ENCODE measurements around the gene USP33. TPM values are rescaled to one million over a fixed set of nuclear protein-coding genes. Genes with fewer than 3 reads are reported as not detected.
A peak's percentile ranks its signal among the peaks of the same experiment; 100 is the strongest.

The USP33 gene
- total and polyA plus RNA-seq, 2 of the 13 experiments (the other 11 are each of a cell fraction or from before 2014, with no cell fraction given) = 32.0 to 49.1 TPM

DNA sequence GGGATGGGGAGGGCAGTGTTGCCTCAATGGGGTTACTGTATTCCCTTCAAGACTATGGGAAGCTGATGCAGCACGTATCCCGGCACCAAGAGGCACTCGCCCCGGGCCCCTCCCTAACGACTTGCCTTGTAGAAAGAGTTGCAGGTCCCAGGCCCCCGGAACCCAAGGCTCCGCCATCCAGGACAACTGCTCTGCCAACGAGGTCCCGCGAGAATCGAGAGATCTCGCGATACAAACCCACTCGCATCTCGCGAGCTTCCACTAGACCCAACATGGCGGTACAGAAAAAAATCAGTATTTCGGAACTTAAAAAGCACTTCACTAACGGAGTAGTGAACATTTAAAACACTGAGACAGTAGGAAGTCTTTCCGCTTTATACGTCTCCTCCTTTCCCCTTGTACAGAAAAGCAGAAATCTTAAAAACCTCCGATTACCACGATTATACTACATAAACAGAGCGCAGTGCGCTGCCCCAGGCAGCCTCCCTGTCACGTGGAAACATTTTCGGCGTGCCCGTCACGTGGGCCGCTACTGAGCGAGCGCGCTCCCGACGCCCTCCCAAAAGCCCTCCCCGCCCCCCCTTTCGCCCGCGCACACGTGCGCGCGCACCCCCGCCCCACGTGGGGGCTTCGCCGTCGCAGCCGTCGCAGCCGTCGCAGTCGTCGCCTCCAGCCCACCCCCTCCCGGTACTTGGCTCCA, 77.0 kb downstream of the USP33 start, which contains the start of gene ZZZ3 (continued):
- 0 out of 2 replicates have a peak, but pooled peaks have one; percentile 47 for TF ChIP-seq ESRRA (CRISPR knock-in tag; IDR thresholded peaks at IDR 0.05; ENCODE audit: low read depth)
- TF ChIP-seq, protein P1, sequence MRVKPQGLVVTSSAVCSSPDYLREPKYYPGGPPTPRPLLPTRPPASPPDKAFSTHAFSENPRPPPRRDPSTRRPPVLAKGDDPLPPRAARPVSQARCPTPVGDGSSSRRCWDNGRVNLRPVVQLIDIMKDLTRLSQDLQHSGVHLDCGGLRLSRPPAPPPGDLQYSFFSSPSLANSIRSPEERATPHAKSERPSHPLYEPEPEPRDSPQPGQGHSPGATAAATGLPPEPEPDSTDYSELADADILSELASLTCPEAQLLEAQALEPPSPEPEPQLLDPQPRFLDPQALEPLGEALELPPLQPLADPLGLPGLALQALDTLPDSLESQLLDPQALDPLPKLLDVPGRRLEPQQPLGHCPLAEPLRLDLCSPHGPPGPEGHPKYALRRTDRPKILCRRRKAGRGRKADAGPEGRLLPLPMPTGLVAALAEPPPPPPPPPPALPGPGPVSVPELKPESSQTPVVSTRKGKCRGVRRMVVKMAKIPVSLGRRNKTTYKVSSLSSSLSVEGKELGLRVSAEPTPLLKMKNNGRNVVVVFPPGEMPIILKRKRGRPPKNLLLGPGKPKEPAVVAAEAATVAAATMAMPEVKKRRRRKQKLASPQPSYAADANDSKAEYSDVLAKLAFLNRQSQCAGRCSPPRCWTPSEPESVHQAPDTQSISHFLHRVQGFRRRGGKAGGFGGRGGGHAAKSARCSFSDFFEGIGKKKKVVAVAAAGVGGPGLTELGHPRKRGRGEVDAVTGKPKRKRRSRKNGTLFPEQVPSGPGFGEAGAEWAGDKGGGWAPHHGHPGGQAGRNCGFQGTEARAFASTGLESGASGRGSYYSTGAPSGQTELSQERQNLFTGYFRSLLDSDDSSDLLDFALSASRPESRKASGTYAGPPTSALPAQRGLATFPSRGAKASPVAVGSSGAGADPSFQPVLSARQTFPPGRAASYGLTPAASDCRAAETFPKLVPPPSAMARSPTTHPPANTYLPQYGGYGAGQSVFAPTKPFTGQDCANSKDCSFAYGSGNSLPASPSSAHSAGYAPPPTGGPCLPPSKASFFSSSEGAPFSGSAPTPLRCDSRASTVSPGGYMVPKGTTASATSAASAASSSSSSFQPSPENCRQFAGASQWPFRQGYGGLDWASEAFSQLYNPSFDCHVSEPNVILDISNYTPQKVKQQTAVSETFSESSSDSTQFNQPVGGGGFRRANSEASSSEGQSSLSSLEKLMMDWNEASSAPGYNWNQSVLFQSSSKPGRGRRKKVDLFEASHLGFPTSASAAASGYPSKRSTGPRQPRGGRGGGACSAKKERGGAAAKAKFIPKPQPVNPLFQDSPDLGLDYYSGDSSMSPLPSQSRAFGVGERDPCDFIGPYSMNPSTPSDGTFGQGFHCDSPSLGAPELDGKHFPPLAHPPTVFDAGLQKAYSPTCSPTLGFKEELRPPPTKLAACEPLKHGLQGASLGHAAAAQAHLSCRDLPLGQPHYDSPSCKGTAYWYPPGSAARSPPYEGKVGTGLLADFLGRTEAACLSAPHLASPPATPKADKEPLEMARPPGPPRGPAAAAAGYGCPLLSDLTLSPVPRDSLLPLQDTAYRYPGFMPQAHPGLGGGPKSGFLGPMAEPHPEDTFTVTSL (CRISPR knock-in tag; IDR thresholded peaks at IDR 0.05; ENCODE audit: borderline replicate concordance) = 0 out of 2 replicates have a peak, but pooled peaks have one; percentile 36
- no peak for TF ChIP-seq ZNF282 (IDR thresholded peaks at IDR 0.05; ENCODE audit: partially characterized antibody)
- no peak for TF ChIP-seq HNRNPLL (IDR thresholded peaks at IDR 0.05; ENCODE audit: low read depth, low read length, poor library complexity, severe bottlenecking)
- no peak for TF ChIP-seq CBX1 (IDR thresholded peaks at IDR 0.05; ENCODE audit: low read depth)
- no peak for TF ChIP-seq NCOA1 (CRISPR knock-in tag; IDR thresholded peaks at IDR 0.05)
- TF ChIP-seq, protein P2, sequence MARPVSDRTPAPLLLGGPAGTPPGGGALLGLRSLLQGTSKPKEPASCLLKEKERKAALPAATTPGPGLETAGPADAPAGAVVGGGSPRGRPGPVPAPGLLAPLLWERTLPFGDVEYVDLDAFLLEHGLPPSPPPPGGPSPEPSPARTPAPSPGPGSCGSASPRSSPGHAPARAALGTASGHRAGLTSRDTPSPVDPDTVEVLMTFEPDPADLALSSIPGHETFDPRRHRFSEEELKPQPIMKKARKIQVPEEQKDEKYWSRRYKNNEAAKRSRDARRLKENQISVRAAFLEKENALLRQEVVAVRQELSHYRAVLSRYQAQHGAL (CRISPR knock-in tag; IDR thresholded peaks at IDR 0.05; ENCODE audit: not compliant biosample characterization) = no peak
- TF ChIP-seq, protein P3, sequence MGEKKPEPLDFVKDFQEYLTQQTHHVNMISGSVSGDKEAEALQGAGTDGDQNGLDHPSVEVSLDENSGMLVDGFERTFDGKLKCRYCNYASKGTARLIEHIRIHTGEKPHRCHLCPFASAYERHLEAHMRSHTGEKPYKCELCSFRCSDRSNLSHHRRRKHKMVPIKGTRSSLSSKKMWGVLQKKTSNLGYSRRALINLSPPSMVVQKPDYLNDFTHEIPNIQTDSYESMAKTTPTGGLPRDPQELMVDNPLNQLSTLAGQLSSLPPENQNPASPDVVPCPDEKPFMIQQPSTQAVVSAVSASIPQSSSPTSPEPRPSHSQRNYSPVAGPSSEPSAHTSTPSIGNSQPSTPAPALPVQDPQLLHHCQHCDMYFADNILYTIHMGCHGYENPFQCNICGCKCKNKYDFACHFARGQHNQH (CRISPR knock-in tag; IDR thresholded peaks at IDR 0.05) = peak; percentile 58; the same call in 1 of the 2 replicates
- no peak for TF ChIP-seq SRSF9 (IDR thresholded peaks at IDR 0.05; ENCODE audit: borderline replicate concordance, insufficient read depth, low read depth, low read length, poor library complexity, severe bottlenecking)
- TF ChIP-seq KDM4B (CRISPR knock-in tag; IDR thresholded peaks at IDR 0.05) = no peak
- TF ChIP-seq ZNF782 (CRISPR knock-in tag; IDR thresholded peaks at IDR 0.05; ENCODE audit: borderline replicate concordance) = no peak
- TF ChIP-seq ZFP37 (CRISPR knock-in tag; IDR thresholded peaks at IDR 0.05; ENCODE audit: borderline replicate concordance) = 0 out of 2 replicates have a peak, but pooled peaks have one; percentile 30
- peak; percentile 74 for TF ChIP-seq PHF8 (CRISPR knock-in tag; IDR thresholded peaks at IDR 0.05)
- TF ChIP-seq CBFB (CRISPR knock-in tag; IDR thresholded peaks at IDR 0.05) = peak; percentile 25; the same call in 1 of the 2 replicates
- TF ChIP-seq, protein P4, sequence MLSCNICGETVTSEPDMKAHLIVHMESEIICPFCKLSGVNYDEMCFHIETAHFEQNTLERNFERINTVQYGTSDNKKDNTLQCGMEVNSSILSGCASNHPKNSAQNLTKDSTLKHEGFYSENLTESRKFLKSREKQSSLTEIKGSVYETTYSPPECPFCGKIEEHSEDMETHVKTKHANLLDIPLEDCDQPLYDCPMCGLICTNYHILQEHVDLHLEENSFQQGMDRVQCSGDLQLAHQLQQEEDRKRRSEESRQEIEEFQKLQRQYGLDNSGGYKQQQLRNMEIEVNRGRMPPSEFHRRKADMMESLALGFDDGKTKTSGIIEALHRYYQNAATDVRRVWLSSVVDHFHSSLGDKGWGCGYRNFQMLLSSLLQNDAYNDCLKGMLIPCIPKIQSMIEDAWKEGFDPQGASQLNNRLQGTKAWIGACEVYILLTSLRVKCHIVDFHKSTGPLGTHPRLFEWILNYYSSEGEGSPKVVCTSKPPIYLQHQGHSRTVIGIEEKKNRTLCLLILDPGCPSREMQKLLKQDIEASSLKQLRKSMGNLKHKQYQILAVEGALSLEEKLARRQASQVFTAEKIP (CRISPR knock-in tag; IDR thresholded peaks at IDR 0.05; ENCODE audit: borderline replicate concordance) = no peak
- no peak for TF ChIP-seq ZNF562 (CRISPR knock-in tag; IDR thresholded peaks at IDR 0.05; ENCODE audit: borderline replicate concordance)
- TF ChIP-seq, protein P5, sequence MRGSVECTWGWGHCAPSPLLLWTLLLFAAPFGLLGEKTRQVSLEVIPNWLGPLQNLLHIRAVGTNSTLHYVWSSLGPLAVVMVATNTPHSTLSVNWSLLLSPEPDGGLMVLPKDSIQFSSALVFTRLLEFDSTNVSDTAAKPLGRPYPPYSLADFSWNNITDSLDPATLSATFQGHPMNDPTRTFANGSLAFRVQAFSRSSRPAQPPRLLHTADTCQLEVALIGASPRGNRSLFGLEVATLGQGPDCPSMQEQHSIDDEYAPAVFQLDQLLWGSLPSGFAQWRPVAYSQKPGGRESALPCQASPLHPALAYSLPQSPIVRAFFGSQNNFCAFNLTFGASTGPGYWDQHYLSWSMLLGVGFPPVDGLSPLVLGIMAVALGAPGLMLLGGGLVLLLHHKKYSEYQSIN (CRISPR knock-in tag; IDR thresholded peaks at IDR 0.05; ENCODE audit: borderline replicate concordance) = no peak
- TF ChIP-seq RARA (CRISPR knock-in tag; IDR thresholded peaks at IDR 0.05) = 0 out of 2 replicates have a peak, but pooled peaks have one; percentile 4
